ENCODE results near the gene WBP2. TPM values are rescaled to one million over a fixed set of nuclear protein-coding genes. Genes with fewer than 3 reads are reported as not detected.

Gene WBP2
- total and polyA plus RNA-seq, 2 of the 13 experiments (the other 11 are each of a cell fraction or from before 2014, with no cell fraction given): 29.2 to 29.5 TPM

DNA sequence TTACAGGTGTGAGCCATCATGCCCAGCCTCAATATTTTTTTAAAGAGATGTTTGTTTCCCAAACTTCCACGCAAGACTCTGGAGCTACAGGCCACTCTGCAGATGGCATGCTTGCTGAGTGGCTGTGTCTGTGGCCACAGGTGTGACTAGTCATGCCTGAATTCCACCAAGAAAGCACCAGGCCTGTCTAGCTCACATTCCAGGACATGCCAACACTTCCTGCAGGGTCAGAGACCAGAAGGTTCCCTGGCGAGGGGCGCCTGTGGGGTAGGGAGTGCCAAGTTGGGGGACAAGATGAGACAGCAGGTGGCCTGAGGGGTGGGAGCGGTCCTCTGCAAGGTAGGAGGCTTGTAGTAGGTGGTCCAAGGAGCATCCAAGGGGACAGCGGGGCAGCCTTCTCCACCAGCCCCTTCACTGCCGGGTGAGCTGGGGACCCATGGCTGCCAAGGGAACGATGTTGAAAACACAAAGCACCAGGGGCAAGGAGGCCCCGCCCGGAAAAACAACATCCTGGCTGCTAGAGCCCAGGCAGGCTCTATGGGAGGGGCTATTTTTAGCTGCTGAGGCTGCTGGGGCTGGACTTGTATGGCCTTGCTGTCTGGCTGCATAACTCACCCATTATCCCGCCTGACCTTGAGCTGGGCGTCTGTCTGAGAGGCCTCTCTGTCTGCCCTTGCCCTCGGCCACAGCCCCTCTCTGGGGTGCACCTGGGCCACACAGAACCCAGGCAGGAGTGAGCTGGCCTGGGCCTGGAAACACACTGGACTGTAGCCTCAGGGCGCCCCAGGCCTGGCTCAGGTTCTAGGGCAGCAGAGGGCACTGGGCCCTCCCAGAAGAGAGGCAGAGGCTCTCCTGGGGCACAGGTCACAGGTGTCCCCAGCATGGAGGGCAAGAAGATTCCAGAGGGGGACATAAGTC lies 17.6 kb upstream of the WBP2 start:
- peak overlapping the region; percentile 80 for H3K9ac ChIP-seq (ENCODE audit: insufficient read depth, low read depth, low read length)
- no peaks in the 10 kb centered on the region for H3K27me3 ChIP-seq (ENCODE audit: control insufficient read depth in 1 of 2, insufficient read depth in 2 of 2, low read length in 2 of 2)
- ChIA-PET CTCF (ENCODE audit: low intra/inter-chr PET ratio, low total read pairs) (no interaction called here), POLR2A (interaction anchor here (0.7 to 13.8 kb wide), 21 partner anchors 8 to 379 kb away, joined by 3 to 454 read pairs (median 8); partner anchors contain the start of genes ACOX1, GALK1, MRPL38 and TEN1)
- in situ Hi-C loops (cut with HindIII; ENCODE audit: extremely low pct_ligation_motif_present, low pct_unique_long_range_greater_than_20kb) (no loop called here), intact Hi-C loops (cut with micrococcal nuclease; ENCODE audit: unreplicated experiment) (no loop called here)
- H3K9me3 ChIP-seq (ENCODE audit: low read length): no peaks in the 10 kb centered on the region
- peak overlapping the region; percentile 88 for H3K4me2 ChIP-seq (ENCODE audit: low read depth, low read length)
- H3K36me3 ChIP-seq (replicated peaks in 1 of 2; ENCODE audit: control insufficient read depth in 1 of 2, insufficient read depth in 2 of 2, low read length in 2 of 2): peaks cover 3 to 18% of the 10 kb centered on the region in 2 experiments; a peak in 4 of 5 replicates
- BruUV-seq (replicated peaks): no TSS peak
- peak; percentile 64 for ATAC-seq
- no peaks in the 10 kb centered on the region; the same call in 1 of the 2 replicates for H4K20me1 ChIP-seq (ENCODE audit: insufficient read depth, low read length)
- H3K4me1 ChIP-seq (ENCODE audit: insufficient read depth, low read length): peaks cover 88% of the 10 kb centered on the region
- peak overlapping the region; percentile 13 to 62 (median 36); a peak in 5 of 6 replicates for H3K4me3 ChIP-seq (replicated peaks in 1 of 3; ENCODE audit: insufficient read depth in 1 of 3, low read depth in 2 of 3, low read length in 3 of 3)
- no peak overlapping the region for H2AFZ ChIP-seq (ENCODE audit: low read length)
- 9% methylated on average over 5 of the region's 13 CpGs for WGBS (ENCODE audit: low lambda C conversion rate)
- peak overlapping the region; percentile 97 for H3K27ac ChIP-seq (ENCODE audit: extremely low read length, insufficient read depth, low read length)
- H3K79me2 ChIP-seq (ENCODE audit: insufficient read depth, low read length): peaks cover 28% of the 10 kb centered on the region
- peak; percentile 99 for DNase-seq (ENCODE audit: low spot score)
- peak; percentile 96 for FAIRE-seq
- TF ChIP-seq, protein P1, sequence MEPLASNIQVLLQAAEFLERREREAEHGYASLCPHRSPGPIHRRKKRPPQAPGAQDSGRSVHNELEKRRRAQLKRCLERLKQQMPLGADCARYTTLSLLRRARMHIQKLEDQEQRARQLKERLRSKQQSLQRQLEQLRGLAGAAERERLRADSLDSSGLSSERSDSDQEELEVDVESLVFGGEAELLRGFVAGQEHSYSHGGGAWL (CRISPR knock-in tag; IDR thresholded peaks at IDR 0.05): peak; percentile 48; the same call in 1 of the 2 replicates
- TF ChIP-seq ZNF317 (CRISPR knock-in tag; IDR thresholded peaks at IDR 0.05) (peak; percentile 67; the same call in 1 of the 2 replicates), STAT5B (CRISPR knock-in tag; IDR thresholded peaks at IDR 0.05) (no peak; the same call in 1 of the 2 replicates), PHF20 (CRISPR knock-in tag; IDR thresholded peaks at IDR 0.05) (peak; percentile 53; the same call in 1 of the 2 replicates), FOXK1 (CRISPR knock-in tag; IDR thresholded peaks at IDR 0.05; ENCODE audit: borderline replicate concordance, low read depth) (peak; percentile 87), PAF1 (CRISPR knock-in tag; IDR thresholded peaks at IDR 0.05) (peak; percentile 97), ZNF30 (CRISPR knock-in tag; IDR thresholded peaks at IDR 0.05) (0 out of 2 replicates have a peak, but pooled peaks have one; percentile 6), STAG1 (CRISPR knock-in tag; IDR thresholded peaks at IDR 0.05) (peak; percentile 45), SSRP1 (CRISPR knock-in tag; IDR thresholded peaks at IDR 0.05) (peak; percentile 43; the same call in 1 of the 2 replicates), ZNF138 (CRISPR knock-in tag; IDR thresholded peaks at IDR 0.05; ENCODE audit: low read depth) (peak; percentile 76; the same call in 1 of the 2 replicates), ZNF343 (CRISPR knock-in tag; IDR thresholded peaks at IDR 0.05) (no peak)
- TF ChIP-seq, protein P2, sequence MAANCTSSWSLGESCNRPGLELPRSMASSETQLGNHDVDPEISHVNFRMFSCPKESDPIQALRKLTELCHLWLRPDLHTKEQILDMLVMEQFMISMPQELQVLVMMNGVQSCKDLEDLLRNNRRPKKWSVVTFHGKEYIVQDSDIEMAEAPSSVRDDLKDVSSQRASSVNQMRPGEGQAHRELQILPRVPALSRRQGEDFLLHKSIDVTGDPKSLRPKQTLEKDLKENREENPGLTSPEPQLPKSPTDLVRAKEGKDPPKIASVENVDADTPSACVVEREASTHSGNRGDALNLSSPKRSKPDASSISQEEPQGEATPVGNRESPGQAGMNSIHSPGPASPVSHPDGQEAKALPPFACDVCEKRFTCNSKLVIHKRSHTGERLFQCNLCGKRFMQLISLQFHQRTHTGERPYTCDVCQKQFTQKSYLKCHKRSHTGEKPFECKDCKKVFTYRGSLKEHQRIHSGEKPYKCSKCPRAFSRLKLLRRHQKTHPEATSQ (CRISPR knock-in tag; IDR thresholded peaks at IDR 0.05; ENCODE audit: borderline replicate concordance): peak; percentile 63; the same call in 1 of the 2 replicates
- TF ChIP-seq, protein P3, sequence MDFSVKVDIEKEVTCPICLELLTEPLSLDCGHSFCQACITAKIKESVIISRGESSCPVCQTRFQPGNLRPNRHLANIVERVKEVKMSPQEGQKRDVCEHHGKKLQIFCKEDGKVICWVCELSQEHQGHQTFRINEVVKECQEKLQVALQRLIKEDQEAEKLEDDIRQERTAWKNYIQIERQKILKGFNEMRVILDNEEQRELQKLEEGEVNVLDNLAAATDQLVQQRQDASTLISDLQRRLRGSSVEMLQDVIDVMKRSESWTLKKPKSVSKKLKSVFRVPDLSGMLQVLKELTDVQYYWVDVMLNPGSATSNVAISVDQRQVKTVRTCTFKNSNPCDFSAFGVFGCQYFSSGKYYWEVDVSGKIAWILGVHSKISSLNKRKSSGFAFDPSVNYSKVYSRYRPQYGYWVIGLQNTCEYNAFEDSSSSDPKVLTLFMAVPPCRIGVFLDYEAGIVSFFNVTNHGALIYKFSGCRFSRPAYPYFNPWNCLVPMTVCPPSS (IDR thresholded peaks at IDR 0.05): no peak
- TF ChIP-seq, protein P4, sequence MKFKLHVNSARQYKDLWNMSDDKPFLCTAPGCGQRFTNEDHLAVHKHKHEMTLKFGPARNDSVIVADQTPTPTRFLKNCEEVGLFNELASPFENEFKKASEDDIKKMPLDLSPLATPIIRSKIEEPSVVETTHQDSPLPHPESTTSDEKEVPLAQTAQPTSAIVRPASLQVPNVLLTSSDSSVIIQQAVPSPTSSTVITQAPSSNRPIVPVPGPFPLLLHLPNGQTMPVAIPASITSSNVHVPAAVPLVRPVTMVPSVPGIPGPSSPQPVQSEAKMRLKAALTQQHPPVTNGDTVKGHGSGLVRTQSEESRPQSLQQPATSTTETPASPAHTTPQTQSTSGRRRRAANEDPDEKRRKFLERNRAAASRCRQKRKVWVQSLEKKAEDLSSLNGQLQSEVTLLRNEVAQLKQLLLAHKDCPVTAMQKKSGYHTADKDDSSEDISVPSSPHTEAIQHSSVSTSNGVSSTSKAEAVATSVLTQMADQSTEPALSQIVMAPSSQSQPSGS (CRISPR knock-in tag; IDR thresholded peaks at IDR 0.05): peak; percentile 79
- TF ChIP-seq, protein P5, sequence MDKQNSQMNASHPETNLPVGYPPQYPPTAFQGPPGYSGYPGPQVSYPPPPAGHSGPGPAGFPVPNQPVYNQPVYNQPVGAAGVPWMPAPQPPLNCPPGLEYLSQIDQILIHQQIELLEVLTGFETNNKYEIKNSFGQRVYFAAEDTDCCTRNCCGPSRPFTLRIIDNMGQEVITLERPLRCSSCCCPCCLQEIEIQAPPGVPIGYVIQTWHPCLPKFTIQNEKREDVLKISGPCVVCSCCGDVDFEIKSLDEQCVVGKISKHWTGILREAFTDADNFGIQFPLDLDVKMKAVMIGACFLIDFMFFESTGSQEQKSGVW (CRISPR knock-in tag; IDR thresholded peaks at IDR 0.05; ENCODE audit: borderline replicate concordance): no peak
- TF ChIP-seq, protein P6, sequence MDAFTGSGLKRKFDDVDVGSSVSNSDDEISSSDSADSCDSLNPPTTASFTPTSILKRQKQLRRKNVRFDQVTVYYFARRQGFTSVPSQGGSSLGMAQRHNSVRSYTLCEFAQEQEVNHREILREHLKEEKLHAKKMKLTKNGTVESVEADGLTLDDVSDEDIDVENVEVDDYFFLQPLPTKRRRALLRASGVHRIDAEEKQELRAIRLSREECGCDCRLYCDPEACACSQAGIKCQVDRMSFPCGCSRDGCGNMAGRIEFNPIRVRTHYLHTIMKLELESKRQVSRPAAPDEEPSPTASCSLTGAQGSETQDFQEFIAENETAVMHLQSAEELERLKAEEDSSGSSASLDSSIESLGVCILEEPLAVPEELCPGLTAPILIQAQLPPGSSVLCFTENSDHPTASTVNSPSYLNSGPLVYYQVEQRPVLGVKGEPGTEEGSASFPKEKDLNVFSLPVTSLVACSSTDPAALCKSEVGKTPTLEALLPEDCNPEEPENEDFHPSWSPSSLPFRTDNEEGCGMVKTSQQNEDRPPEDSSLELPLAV (CRISPR knock-in tag; conservative IDR thresholded peaks at IDR 0.05; ENCODE audit: low read depth): no peak

Data from HepG2 (cell line).